KG1 (cell line): ENCODE measurements around the gene WDR6.
A peak's percentile ranks its signal among the peaks of the same experiment; 100 is the strongest.

Source experiments
- DNase-seq: peaks from one replicate; lab custom pipeline; 2025; lab: John Stamatoyannopoulos, UW

The WDR6 gene

GRCh38 chr3:49015765-49016164 lies 8.6 kb downstream of the WDR6 start:
- no peak for DNase-seq

DNA sequence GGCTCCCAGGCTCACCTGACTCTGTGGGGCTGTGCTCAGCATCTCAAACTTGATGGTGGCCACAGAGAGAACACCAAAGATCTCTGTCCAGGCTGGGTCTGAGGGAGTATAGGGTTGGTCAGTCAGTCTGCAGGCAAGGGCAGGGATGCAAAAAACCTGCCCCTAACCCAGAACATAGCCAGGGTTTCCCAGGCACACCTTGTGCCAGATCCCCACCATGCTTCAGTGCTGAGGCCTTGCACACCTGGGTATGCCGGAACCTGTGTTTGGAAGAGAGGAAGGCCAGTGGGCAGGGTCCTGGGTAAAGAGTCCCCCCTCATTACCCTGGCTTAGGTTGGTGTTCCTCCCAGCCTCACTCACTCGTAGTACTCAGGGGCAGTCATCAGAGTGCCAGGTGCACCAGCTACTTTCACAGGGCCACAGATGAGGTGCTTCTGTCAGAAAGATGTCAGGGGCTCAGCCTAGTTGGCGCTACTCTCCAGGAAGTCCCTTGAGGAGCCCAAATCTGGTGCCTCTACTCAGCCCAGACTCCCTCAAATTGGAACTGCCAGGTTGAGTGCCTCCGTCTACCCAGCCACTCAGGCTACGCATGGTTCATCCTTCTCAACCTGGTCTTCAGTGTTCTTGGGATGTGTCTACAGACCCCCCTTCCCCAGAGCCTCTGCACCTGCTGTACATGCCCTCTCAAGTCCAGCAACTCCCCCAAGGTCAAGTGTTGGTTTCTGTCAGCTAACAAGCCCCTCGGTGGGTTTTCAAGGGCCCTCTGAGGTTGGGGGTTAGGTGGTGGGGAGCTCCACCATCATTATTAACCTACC lies 9.4 kb downstream of the WDR6 start:
- no peak for DNase-seq

DNA sequence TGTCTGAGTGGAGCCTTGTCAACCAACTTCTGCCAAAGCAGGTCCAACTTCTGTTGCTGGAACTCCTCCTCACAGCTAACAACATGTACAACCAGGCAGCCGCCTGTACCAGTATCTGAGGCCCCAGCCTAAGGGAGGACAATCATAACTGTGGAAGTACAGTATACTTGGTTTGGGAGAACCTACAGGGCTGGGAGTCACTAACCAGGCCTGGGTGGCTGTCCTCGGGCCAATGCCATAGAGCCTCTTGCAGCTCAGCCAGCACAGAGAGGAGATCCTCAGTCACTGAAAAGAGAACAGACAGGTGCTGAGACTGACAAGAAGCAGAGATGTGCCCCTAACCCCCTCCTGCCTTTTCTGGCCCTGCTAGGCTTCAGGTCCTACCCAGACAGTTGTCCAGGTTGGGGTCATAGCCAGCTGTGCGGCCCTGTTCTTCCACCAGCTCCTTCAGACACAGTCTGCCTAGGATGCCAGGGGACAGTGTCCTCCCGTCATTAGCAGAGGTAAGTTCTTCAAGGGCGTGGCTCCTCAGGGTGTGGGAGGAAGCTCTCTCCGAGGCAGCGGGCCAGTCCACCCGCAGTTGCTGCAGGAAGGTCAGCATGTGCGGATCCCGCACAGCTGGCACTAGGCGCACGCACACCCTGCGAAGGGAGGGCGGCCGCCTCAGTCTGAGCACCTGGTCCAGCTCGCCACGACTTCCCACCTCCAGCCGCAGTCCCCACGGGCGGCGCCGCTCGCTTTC lies 10.2 kb downstream of the WDR6 start:
- no peak for DNase-seq

- peak; percentile 58 for DNase-seq
Observed at GRCh38 chr3:49017971-49018706, 10.9 kb downstream of the WDR6 start, which contains the start of gene DALRD3. Gene DALRD3, minus strand, starts transcription at chr3:49018580. Its CDS starts 16 bp downstream, at chr3:49018564.

- DNase-seq, result peak; percentile 58
Observed at GRCh38 chr3:49018707-49019006, 11.5 kb downstream of the WDR6 start.

- no peak for DNase-seq
Observed at GRCh38 chr3:49019941-49020329, 12.7 kb downstream of the WDR6 start.

DNA sequence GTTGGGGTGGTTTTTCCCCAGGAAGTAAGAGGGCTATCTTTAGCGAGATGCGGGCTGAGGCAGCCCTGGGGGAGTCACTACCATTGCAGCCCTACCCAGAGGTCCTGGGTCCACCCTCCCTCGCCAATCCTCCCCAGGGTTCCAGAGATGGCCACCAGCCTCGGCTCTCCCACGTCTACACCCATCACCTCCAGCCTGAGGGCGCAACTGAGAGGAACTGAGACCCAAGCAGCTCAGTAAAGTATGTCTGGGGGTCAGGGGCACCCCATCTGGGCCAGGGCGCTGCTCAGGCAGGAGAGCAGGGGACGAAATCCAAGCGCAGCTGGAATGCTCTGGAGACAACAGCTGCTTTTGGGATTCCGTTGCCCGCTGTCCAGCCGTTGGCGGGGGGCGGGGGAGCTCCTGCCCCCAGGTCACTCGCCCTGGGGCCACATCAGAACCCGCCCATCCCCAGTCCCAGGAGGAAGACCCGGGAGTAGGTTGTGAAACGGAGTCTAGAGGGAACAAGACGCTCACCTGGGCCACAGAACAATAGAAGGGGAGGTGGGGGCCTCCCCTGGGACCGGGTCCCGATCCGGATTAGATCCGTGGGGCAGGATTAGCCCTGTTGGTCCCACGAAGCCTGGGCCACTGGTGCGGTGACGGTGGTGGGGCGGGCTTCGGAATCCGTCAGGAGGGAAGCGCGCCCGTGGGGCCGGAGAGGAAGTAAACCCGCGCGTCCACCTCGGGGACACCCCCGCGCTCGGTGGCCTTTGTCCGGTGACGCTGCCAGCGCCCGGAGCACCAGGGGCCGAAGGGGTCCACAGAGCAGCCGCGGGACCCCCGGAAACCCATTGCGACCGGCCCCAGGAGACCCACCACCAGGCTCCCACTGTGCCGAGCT lies 13.4 kb downstream of the WDR6 start:
- DNase-seq, result no peak

- DNase-seq, result peak; percentile 98
Observed at GRCh38 chr3:49021213-49021812, 14.1 kb downstream of the WDR6 start.

GRCh38 chr3:49021813-49022687 lies 14.9 kb downstream of the WDR6 start, which contains the start of gene NDUFAF3:
Gene NDUFAF3, plus strand, starts transcription at chr3:49022121. Its CDS starts 24 bp downstream, at chr3:49022145.
- peak; percentile 77 for DNase-seq

DNA sequence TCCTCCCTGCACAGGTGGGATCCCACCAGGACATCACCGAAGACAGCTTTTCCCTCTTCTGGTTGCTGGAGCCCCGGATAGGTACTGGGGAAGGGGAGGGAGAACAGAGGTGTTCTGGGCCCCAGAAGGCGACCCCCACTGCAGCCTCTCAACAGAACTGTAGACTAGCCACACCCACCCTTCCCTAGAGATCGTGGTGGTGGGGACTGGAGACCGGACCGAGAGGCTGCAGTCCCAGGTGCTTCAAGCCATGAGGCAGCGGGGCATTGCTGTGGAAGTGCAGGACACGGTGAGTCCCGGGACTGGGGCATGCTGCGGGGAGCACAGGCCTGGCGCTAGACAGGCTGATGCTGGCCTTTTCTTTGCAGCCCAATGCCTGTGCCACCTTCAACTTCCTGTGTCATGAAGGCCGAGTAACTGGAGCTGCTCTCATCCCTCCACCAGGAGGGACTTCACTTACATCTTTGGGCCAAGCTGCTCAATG lies 15.5 kb downstream of the WDR6 start:
- DNase-seq, result no peak

GRCh38 chr3:49023775-49024174 lies 16.6 kb downstream of the WDR6 start:
- DNase-seq, result no peak

DNA sequence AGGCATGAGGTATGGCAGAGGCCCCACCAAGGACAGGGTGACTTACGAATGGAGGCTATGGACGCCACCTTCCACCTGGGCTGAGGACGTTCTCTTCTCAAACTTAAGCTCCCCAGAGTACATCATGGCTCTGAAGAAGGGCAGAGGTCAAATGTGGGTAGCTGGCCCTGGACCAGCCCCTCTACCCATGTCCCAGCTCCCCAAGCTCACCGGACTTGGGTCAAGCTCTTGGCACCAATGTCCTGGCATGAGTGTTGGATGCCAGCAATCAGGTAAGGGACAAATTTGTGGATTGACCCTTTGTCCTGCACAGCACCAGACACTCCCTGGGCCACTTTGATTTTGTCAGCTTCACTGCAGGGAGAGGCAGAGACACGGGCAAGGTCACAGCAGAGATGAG lies 17.3 kb downstream of the WDR6 start:
- DNase-seq, result no peak

DNA sequence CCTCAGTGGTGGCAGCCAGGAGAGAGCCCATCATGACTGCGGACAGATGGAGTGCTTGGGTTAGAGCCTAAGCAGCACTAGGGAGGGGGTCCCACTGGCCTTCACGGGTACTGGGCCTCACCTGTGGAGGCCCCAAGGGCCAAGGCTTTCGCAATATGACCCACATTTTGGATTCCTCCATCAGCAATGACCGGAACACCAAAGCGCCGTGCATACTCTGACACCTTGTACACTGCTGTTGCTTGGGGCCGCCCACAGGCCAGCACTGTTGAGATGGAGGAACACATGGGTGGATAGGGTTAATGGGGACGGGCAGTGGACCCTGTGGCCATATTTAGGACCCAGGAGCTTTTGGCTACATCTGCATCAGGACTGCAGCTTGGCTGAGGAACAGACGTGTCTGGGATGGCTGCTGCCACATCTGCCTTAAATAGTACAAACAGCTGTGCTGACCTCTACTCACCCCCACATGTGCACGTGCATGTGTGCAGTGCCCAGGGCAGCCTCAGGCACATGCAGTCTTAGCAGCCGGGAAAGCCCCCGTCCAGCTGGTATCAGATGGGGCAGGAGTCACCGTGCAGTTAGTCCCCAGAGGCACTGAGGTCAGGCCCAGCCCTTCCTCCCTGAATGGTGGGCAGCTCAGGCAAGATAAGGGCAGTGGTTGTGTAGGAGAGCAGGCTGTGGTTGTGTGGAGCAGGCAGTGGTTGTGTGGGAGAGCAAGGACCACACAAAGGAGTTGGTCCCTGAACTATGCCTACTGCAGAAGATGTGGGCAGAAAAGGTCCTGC lies 18.0 kb downstream of the WDR6 start:
- DNase-seq, result no peak

DNA sequence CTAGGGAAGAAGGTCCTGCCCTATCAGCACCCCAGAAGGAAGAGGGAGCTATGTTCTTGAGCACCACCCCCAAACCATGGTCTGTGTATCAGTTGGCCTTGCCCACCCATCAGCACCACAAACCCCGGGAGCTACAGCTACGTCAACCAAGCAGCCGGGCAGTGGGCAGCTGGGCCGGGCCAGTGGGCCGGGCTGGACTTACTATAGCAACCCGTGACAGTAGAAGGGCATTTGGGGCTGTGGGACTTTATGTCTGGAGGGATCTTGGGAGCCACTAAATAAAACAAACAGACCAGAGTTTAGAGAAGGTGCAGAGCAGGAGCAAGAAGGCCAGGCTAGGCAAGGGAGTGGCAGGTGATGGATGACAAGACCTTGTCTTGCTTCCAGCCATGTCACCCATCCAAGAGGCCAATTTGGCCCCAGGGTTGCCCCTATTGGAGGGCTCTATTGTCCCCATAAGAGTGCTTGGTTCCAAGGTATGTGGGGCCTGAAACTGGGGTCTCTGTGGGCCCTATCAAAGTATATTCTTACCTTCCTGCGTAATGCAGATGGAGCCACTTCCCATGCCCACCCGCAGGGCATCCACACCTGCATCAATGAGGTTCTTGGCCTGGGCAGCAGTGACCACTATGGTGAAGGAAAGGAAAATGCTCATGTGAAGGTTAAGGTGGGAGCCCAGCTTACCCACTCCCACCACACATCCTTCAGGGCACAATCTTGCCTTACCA lies 18.8 kb downstream of the WDR6 start:
- no peak for DNase-seq

- DNase-seq, result no peak
Observed at GRCh38 chr3:49026536-49026935, 19.3 kb downstream of the WDR6 start.

DNA sequence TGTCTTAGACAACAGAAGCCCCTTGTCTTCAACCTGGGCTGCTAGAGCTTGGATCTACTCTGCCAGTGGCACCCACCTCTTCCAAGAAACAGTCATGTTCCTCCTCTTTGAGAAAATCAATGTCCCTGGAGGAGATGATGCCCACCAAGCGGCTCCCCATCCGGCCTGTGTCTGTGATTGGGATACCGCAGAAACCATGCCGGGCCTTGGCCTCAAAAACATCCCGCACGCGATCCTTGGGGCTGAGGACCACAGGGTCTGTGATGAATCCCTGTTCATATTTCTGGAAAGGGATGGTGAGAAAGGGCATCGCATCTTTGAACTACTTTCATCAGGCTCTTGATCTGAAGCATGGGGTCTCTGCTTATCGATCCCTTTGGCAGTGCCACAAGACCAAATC lies 20.4 kb downstream of the WDR6 start:
- no peak for DNase-seq

- DNase-seq, result no peak
Observed at GRCh38 chr3:49028298-49028672, 21.1 kb downstream of the WDR6 start.

DNA sequence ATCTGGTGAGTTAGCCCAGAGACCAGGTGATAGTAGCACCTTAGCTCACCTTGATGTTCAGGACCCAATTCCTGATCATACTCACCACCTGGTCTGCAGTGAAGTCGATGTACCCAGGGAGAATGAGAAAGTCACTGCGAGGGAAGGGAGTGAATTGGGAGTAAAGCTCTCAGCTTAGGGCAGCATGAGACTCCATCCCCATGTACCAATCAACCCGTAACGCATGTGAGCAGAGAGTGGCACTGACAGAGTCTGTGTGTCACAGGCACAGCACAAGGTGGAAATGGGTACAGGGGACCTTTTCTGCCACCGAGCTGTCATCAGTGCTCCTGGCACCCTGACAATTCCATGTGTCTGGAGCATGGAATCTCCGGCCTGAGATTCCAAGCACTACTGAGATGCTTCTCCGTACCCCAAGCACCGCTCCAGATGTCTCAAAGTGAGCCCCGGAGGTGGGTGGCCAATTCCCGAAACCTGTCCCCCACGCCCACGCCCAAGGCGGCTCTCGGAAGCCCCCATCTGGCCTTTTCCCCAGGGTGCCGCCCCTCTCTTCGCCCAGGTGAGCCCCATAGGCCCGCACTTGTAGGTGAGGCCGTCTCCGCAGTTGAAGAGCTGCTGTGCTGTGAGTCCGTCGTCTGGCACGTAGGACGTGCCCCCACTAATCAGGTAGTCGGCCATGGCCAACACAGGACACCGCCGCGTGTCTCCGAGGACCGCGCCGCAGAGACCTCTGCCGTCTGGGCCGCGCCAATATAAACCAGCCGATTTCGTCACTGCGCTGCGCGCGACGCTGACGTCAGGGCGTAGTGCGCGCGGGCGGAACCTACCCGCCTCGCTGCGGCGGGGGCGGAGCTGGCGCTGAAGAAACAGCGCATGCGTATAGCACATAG lies 21.7 kb downstream of the WDR6 start, which contains the start of gene IMPDH2:
Gene IMPDH2 (minus strand): TSS at position 726 of the 890 bp plus-strand sequence. CDS start 48 bp downstream, at position 678.
- peak; percentile 95 for DNase-seq
